ENCODE results near the gene CACNA1F.

DNA sequence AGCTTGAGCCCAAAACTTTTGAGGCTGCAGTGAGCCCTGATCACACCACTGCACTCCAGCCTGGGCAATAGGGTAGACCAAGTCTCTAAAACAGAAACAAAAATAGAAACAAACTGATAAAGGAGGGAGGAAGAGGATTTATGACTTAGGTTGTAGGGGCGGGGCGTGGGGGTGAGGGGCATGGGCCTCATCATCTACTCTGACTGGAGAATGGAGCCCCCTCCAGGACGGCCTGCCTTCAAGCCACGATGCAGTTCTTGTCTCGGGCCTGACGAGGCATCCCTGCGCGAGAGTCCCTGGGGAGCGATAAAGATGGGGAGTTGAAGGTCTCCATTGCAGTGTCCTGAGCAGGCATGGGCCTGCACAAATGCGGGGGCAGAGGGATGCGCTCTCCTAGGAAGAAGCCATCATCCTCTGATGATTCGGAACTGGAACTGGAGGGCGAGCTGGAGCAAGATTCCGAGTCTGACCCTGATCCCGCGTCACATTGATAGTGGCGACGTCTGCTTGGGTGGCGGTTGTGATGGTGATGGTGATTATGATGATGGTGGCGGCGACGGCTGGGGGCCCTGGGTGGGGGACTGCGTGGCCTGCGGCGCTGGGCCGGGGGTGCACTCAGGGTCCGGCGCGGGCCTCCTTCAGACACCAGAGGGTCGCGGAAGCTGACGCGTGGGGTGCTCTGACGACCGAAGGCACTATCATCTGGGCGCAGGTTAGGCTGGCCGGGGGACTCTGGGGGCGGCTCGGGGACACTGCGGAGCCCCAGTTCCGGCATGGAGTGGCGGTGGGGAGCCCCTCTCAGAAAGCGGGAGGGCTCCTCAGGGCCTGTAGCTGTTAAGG, 57.5 kb downstream of the CACNA1F start:
- TF ChIP-seq, protein P1, sequence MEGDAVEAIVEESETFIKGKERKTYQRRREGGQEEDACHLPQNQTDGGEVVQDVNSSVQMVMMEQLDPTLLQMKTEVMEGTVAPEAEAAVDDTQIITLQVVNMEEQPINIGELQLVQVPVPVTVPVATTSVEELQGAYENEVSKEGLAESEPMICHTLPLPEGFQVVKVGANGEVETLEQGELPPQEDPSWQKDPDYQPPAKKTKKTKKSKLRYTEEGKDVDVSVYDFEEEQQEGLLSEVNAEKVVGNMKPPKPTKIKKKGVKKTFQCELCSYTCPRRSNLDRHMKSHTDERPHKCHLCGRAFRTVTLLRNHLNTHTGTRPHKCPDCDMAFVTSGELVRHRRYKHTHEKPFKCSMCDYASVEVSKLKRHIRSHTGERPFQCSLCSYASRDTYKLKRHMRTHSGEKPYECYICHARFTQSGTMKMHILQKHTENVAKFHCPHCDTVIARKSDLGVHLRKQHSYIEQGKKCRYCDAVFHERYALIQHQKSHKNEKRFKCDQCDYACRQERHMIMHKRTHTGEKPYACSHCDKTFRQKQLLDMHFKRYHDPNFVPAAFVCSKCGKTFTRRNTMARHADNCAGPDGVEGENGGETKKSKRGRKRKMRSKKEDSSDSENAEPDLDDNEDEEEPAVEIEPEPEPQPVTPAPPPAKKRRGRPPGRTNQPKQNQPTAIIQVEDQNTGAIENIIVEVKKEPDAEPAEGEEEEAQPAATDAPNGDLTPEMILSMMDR (IDR thresholded peaks at IDR 0.05; ENCODE audit: insufficient read depth, low read length, poor library complexity, severe bottlenecking): no peak
- TF ChIP-seq EZH2phosphoT487 (conservative IDR thresholded peaks at IDR 0.05; ENCODE audit: low read length): no peak

Measured in SU-DHL-6 (cell line).